ENCODE data around the gene PCSK6. TPM values are rescaled to one million over a fixed set of nuclear protein-coding genes. Genes with fewer than 3 reads are reported as not detected.

The PCSK6 gene
- total RNA-seq, 1 donor from 2014 or later, result 5.4 TPM

DNA sequence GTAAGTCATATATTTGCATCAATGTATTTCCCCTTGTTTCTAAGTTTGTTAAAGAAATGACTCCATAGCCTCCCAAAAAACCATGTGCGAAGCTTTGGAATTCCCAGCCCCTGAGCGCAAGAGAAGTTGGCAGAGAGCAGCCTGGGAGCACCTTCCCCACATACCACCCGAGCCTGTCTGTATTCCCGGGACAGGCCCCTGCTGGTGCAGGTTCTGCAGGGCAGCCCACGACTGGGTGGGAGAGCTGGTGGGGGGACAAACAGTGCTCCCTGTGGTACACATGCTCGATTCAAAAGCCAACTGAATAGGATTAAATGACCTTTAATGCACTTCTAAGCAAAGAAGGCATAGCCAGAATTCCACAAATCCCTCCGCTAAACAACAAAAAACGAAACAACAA, 119.8 kb downstream of the PCSK6 start:
- Mint-ChIP-seq H3K27me3 (ENCODE audit: low read depth) (no peaks in the 10 kb centered on the region), H3K4me3 (no peak overlapping the region), H3K36me3 (ENCODE audit: low read depth) (peaks cover 5% of the 10 kb centered on the region), H3K4me1 (peaks cover 22% of the 10 kb centered on the region), H3K27ac (ENCODE audit: unreplicated experiment) (no peak overlapping the region), H3K9me3 (peaks cover 5% of the 10 kb centered on the region)
- TF ChIP-seq, protein P1, sequence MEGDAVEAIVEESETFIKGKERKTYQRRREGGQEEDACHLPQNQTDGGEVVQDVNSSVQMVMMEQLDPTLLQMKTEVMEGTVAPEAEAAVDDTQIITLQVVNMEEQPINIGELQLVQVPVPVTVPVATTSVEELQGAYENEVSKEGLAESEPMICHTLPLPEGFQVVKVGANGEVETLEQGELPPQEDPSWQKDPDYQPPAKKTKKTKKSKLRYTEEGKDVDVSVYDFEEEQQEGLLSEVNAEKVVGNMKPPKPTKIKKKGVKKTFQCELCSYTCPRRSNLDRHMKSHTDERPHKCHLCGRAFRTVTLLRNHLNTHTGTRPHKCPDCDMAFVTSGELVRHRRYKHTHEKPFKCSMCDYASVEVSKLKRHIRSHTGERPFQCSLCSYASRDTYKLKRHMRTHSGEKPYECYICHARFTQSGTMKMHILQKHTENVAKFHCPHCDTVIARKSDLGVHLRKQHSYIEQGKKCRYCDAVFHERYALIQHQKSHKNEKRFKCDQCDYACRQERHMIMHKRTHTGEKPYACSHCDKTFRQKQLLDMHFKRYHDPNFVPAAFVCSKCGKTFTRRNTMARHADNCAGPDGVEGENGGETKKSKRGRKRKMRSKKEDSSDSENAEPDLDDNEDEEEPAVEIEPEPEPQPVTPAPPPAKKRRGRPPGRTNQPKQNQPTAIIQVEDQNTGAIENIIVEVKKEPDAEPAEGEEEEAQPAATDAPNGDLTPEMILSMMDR (conservative IDR thresholded peaks at IDR 0.05), result no peak
- no peak for DNase-seq (ENCODE audit: low read depth, low spot score)

DNA sequence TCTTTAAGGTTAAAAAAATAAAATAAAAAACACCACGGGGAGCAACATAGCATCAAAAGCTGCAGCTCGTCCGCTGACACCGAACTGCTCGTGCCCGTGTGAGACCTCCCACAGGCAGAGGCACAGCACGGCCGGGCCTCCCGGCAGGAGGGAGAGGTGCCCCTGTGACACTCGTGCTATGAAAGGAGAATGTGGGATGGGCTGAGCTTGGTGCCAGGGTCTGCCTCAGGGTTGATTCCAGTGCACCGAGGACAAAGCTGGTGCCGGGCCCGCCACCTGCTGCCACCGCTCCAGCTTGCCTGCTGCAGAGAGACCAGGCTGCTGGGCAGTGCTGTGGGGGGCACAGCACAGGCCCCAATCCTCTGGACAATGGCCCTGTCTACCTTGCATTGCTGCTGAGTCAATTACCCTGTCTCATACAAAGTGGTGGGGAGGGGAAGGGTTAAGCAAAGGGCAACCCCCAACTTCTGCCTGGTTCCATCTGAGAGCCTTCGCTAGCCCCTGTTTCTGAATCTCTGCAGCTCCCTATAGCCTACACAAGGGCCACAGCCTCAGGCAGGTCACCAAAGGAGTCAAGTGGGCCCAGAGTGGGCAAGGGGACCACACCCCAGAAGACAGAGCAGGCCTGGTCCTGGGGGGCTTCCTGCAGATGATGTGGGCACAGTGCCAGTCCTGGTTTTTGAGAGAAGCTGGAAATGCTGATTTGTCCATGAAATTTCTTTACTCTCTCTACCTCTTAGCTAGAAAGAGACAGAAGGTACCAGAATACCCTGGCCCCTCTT, 120.5 kb downstream of the PCSK6 start:
- TF ChIP-seq, protein P1 (conservative IDR thresholded peaks at IDR 0.05), result no peak
- H3K4me1 Mint-ChIP-seq, result peaks cover 22% of the 10 kb centered on the region
- H3K27me3 Mint-ChIP-seq (ENCODE audit: low read depth), result no peaks in the 10 kb centered on the region
- H3K4me3 Mint-ChIP-seq, result no peak overlapping the region
- peaks cover 9% of the 10 kb centered on the region for H3K36me3 Mint-ChIP-seq (ENCODE audit: low read depth)
- peaks cover 9% of the 10 kb centered on the region for H3K9me3 Mint-ChIP-seq
- no peak overlapping the region for H3K27ac Mint-ChIP-seq (ENCODE audit: unreplicated experiment)
- no peak for DNase-seq (ENCODE audit: low read depth, low spot score)

DNA sequence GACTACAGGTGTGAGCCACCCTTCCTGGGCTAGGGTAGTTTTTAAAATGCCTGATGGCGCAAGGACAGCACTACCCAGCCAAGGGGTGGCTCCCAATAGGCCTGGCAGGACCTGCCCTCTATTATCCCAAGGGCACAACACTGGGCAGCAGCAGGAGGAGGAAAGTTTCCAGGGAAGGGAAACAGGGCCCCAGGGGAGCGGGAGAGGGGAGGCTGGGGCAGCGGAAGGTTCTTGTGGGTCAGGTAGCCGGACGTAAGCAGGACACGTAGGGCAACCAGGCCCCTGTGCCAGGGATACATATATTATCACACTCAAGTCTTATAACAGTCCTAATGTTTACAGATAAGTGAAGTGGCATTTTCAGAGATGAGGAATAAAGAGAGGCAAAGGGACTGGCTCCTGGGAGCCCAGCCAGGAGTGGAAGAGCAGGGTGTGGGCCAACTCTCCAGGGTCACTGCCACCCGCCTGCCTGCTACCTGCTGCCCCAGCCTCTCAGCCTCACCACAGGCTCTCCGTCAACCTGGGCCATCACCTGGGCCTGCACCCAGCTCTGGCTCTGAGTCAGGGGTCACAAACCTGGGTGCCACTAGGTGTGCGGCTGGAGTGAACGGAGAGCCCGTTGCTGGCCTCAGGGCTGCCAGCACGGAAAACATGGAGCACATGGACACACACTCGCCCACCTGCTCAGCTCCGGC, 121.3 kb downstream of the PCSK6 start:
- Mint-ChIP-seq H3K27ac (ENCODE audit: unreplicated experiment) (no peak overlapping the region), H3K4me3 (no peak overlapping the region), H3K9me3 (peaks cover 9% of the 10 kb centered on the region), H3K36me3 (ENCODE audit: low read depth) (peaks cover 9% of the 10 kb centered on the region), H3K4me1 (peaks cover 22% of the 10 kb centered on the region), H3K27me3 (ENCODE audit: low read depth) (no peaks in the 10 kb centered on the region)
- TF ChIP-seq, protein P1 (conservative IDR thresholded peaks at IDR 0.05), result no peak
- no peak for DNase-seq (ENCODE audit: low read depth, low spot score)

DNA sequence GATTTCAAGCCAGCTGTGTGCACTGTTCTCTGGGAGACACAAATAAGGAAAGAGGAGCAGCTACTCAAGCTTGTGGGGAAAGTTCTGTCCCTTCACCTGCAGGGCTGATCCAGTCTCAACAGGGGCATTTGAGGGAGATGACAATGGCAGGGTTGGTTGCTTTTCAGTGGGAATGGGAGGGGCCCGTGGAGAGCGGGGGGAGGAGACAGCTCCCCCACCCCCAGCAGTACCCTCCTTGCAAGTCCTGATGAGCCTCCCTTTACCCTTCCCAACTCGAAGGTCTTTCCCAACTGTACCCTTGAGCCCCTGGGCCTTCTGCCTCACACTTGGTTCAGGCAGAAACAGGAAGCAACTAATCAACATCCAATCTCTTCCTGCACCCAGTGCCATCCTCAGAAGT, 122.7 kb downstream of the PCSK6 start:
- Mint-ChIP-seq H3K4me1 (peaks cover 19% of the 10 kb centered on the region), H3K9me3 (peaks cover 9% of the 10 kb centered on the region), H3K4me3 (no peak overlapping the region), H3K27me3 (ENCODE audit: low read depth) (no peaks in the 10 kb centered on the region), H3K36me3 (ENCODE audit: low read depth) (peaks cover 9% of the 10 kb centered on the region), H3K27ac (ENCODE audit: unreplicated experiment) (no peak overlapping the region)
- TF ChIP-seq, protein P1 (conservative IDR thresholded peaks at IDR 0.05), result no peak
- DNase-seq (ENCODE audit: low read depth, low spot score), result no peak

DNA sequence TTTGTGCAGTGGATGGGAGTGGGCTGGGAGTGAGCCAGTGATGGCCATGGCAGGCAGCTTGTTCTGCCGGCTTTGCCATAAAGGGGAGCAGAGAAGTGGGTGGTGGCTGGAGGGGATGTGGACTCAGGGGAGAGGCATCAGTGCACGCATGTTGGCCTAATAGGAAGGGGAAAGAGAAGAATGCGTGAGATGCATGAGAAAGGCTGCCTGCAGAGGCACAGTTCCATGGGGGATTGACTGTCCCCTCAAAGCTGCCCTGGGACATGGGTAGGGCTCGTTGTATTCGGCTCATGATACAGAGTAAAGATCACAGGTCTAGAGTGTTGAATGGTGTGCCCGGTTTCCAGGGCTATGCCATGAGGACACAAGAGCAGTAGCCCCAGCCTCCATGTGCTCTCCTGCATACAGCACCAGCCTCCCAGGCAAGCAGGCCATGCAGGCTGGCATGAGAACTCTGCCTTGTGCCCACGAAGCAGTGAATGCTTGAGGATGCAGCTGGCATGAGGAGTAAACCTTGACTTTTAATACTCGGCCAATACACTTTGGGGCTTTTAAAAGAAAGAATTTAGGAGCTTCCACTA, 126.4 kb downstream of the PCSK6 start:
- Mint-ChIP-seq H3K36me3 (ENCODE audit: low read depth) (peaks cover 9% of the 10 kb centered on the region), H3K4me1 (peaks cover 12% of the 10 kb centered on the region), H3K4me3 (no peak overlapping the region), H3K9me3 (peaks cover 9% of the 10 kb centered on the region), H3K27ac (ENCODE audit: unreplicated experiment) (peak overlapping the region; percentile 65), H3K27me3 (ENCODE audit: low read depth) (no peaks in the 10 kb centered on the region)
- no peak for DNase-seq (ENCODE audit: low read depth, low spot score)
- TF ChIP-seq, protein P1 (conservative IDR thresholded peaks at IDR 0.05), result no peak
